HG03039 (cell line): ENCODE data around the gene C12orf42.

Source experiments
- ATAC-seq: cut with Tn5 transposase; IDR thresholded peaks from one replicate; pipeline ENCODE4 v1.9.1; 2021; ENCODE audit warnings: mild to moderate bottlenecking, moderate library complexity; ENCODE audit not compliant: unreplicated experiment

The C12orf42 gene

GRCh38 chr12:103350116-103350515 lies 145.7 kb downstream of the C12orf42 start:
- no peak for ATAC-seq

DNA sequence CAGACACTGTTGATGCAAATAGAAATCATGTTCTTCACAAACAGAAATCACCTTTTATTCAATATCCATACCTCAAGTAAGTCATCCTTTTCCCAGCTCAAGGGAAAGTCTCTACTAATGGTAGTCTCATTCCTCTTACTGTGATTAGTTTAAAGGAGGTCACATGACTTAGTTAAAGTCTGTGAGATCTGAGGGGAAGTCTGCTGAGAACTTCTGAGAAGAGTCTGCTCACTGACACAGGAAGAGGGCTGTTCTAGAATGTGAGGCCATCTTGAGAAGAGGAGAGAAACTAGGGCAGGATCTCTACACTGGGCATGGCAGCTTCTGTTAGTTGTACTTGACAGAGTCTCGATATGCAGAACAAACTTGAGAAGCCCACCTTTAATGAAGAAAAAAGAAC lies 146.8 kb downstream of the C12orf42 start:
- no peak for ATAC-seq

DNA sequence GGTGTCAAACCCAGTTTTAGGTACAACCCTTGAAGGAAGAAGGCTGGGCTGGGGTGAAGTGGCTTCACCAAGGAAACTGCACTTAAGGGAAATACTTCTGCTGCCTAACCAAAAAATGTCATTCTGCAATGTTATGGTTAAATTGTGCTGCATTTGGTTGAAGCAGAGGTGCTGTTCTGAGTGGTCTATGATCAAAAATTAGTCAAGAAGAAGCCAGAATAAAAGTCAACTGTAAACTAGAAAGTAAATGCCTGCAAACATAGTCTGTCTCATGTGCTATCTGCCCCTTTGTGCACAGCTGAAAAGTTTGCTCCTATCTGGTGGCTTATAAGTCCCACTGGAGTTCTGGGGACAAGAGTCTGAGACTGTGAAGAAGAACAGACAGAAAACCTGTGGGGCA lies 158.8 kb downstream of the C12orf42 start:
- no peak for ATAC-seq

- no peak for ATAC-seq
Measured at GRCh38 chr12:103334466-103334865, 161.3 kb downstream of the C12orf42 start.

DNA sequence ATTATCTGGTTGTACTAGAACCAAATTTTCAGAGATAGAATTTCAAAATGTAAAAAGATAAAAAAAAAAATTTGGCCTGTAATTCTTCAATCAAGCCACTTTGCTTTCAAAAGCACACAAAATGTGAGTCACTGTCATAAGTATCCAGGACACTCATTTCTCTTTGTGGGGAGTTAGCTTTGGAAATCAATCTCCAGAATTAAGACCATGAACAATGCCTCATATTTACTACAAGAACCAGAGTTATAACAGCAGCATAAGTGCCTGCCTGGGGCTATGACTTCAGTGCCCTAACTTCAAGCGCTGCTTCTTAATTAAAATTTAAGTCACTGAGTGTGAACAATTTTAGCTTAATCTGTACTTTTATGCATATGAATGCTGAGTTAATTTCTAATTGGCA lies 162.1 kb downstream of the C12orf42 start:
- ATAC-seq = no peak

- no peak for ATAC-seq
Measured at GRCh38 chr12:103331643-103332042, 164.1 kb downstream of the C12orf42 start.

GRCh38 chr12:103330672-103331071 lies 165.1 kb downstream of the C12orf42 start:
- ATAC-seq = no peak

GRCh38 chr12:103327676-103328075 lies 168.1 kb downstream of the C12orf42 start:
- no peak for ATAC-seq

- ATAC-seq = no peak
Measured at GRCh38 chr12:103326190-103326589, 169.6 kb downstream of the C12orf42 start.

- ATAC-seq = no peak
Measured at GRCh38 chr12:103318566-103318965, 177.2 kb downstream of the C12orf42 start.

GRCh38 chr12:103317220-103317619 lies 178.5 kb downstream of the C12orf42 start:
- no peak for ATAC-seq

GRCh38 chr12:103314786-103315185 lies 181.0 kb downstream of the C12orf42 start:
- no peak for ATAC-seq

DNA sequence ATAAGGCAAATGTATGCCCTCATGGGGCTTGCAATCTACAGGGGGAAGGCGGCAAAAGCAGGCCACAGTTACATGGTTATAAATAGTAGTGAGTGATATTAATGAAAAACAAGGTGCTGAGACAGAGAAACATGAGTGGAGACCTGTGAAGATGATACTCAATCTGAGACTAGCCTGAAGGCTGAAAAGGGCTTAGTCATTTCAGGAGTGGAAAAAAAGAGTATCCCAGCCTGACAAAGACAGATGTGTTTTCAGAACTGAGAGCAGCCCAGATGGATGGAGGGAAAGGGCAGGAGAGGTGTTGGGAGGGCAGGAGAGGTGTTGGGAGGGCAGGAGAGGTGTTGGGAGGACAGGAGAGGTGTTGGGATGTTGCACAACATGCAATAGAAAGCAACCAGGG lies 181.9 kb downstream of the C12orf42 start:
- no peak for ATAC-seq

DNA sequence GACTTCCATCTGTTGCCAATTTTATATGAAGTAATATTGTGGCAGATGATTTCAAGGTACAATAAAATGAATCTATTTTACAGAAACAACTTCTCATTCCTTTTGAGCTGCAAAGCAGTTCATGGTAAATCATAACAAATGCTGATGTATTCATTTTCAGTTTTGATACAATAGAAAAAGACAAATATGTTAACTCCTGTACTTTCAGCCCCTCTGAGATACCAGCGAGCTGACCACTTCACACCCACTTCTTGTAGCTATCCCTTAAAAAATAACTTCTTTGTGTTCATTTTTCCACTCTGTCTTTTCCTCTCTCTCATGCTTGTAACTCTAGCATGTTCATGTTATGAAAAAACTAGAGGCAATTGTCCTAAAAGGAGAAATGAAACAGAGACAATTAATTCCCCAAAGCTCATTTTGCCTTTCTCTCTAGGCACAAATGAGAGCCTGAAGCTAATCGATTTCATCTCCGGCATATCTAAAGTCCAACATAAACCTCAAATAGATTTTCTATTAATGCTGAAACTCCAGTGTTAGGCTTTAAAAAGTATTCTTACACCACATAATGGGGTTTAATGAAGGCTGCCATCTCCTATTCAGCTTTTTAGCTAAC lies 182.9 kb downstream of the C12orf42 start:
- ATAC-seq = no peak

- ATAC-seq = no peak
Measured at GRCh38 chr12:103310546-103311270, 185.1 kb downstream of the C12orf42 start.

- no peak for ATAC-seq
Measured at GRCh38 chr12:103308396-103308795, 187.4 kb downstream of the C12orf42 start.

- no peak for ATAC-seq
Measured at GRCh38 chr12:103303484-103303883, 192.3 kb downstream of the C12orf42 start.

DNA sequence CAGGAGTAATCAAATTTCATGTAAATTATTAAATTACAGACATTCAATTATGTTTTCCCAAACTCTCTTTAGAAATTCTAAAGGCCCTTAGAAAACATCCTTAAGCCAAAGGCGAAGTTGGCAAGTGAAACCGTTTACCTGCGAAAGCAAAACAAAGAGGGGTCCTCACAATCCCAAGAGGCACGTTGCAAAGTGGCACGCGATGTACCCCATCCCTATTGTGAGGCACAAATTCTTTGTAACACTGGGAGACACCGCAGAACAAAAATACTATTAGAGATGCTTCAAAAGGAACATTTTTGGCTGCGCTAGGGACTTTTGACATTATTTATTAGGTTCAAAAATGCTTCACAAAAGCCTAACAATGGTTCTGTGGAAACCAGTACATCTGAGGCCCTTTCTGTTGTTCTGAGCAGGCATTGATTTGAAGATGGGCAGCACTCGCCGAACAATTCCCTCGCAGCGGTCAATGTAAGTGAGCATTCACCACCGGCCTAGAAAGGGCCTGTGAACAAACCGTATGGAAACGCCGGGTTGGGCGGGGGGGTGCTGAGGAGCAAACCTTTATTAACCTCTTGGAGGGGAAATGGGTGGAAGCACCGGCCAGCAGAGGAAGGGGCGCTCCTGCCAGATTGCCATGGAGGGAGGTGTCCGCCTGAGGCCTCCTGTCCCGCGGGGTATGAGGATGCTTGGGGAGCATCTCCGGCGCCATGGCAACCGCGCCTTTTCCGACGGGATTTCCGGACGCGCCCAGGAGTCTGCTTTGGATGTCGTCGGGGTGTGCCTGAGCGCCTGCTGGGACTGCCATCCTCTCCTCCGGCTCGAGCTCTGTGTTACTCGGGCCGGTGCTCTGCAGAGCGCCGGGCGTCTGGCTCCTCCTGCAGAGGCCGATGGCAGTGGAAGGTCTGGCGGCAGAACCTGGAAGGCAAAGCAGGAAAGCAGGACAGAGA lies 193.9 kb downstream of the C12orf42 start:
- no peak for ATAC-seq

DNA sequence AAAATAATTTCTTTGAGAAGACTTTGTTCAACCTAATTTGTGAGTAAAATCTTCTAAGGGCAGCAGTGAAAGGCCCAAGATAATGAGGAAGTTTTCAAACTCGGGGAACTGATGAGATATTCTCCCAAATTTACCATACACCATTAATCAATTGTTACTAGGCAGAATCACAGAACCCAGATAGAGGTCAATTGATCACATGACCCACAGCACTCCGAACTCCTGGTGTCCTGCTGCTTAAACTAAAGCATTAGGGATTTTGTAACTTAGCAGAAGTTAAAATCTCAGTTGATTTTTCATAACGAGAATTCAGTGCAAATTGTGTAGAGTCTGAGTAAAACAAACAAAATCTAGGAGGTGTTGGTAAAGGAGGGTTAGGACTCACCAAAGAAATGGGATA lies 207.8 kb downstream of the C12orf42 start:
- no peak for ATAC-seq

GRCh38 chr12:103282124-103282523 lies 213.6 kb downstream of the C12orf42 start:
- no peak for ATAC-seq

DNA sequence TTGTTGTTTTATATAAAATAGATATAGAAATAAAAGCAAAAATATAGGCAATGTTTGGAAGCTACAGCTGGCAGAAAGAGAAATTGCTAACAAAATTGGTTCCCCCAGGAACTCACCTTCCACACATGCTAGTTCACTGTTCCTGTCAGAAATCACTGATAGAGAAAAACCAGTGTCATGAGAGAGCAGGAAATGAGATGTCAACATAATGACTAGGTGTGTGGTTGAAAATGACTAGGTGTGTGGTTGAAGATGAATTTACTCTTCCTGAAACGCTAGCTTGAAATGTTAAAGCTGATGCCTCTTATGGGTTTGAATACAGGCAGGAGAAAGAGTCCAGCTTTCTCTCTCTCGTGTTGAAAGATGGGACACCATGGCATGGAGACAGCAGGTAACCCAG lies 216.3 kb downstream of the C12orf42 start:
- ATAC-seq = peak; percentile 93

GRCh38 chr12:103278329-103278728 lies 217.4 kb downstream of the C12orf42 start:
- no peak for ATAC-seq
